Smooth muscle cell (in vitro differentiated cells): ENCODE data around the gene SLC38A6. TPM values are rescaled to one million over a fixed set of nuclear protein-coding genes. Genes with fewer than 3 reads are reported as not detected.

Source experiments
- DNase-seq: peaks from one replicate; lab custom pipeline; 2025; ENCODE audit not compliant: unreplicated experiment; lab: John Stamatoyannopoulos, UW
- H2AFZ ChIP-seq: fragments of 200-600 bp; sonication (generic); 2 replicates; pipeline ENCODE4 v1.6.0; 2016; ENCODE audit warnings: antibody characterized with exemption, low read depth, mild to moderate bottlenecking
- H3F3A ChIP-seq: fragments of 200-600 bp; sonication (generic); 2 replicates; pipeline ENCODE4 v1.6.0; 2017; ENCODE audit warnings: antibody characterized with exemption, low read depth
- H3K27ac ChIP-seq: fragments of 200-600 bp; sonication (generic); 2 replicates; pipeline ENCODE4 v1.5.1; 2016; ENCODE audit warnings: low read depth, mild to moderate bottlenecking
- H3K27me3 ChIP-seq: fragments of 200-600 bp; sonication (generic); 2 replicates; pipeline ENCODE4 v1.6.1; 2016; ENCODE audit warnings: low read depth, mild to moderate bottlenecking
- H3K36me3 ChIP-seq: fragments of 200-600 bp; sonication (generic); 2 replicates; pipeline ENCODE4 v1.5.1; 2016; ENCODE audit warnings: low read depth
- H3K4me1 ChIP-seq: fragments of 200-600 bp; sonication (generic); 2 replicates; pipeline ENCODE4 v1.5.1; 2016; ENCODE audit warnings: low read depth
- H3K4me2 ChIP-seq: fragments of 200-600 bp; sonication (generic); 2 replicates; pipeline ENCODE4 v1.6.0; 2016; ENCODE audit warnings: mild to moderate bottlenecking
- H3K4me3 ChIP-seq: fragments of 200-600 bp; sonication (generic); 2 replicates; pipeline ENCODE4 v1.5.1; 2016; ENCODE audit warnings: mild to moderate bottlenecking
- H3K79me2 ChIP-seq: fragments of 200-600 bp; sonication (generic); 2 replicates; pipeline ENCODE4 v1.6.0; 2016; ENCODE audit warnings: low read depth, mild to moderate bottlenecking
- H3K9ac ChIP-seq: fragments of 200-600 bp; sonication (generic); 2 replicates; pipeline ENCODE4 v1.6.0; 2016; ENCODE audit warnings: low read depth
- H3K9me3 ChIP-seq: fragments of 200-600 bp; sonication (generic); replicated peaks from 2 replicates; pipeline ENCODE4 v1.5.1; 2016; ENCODE audit warnings: low read depth
- H4K20me1 ChIP-seq: fragments of 200-600 bp; sonication (generic); 2 replicates; pipeline ENCODE4 v1.6.0; 2016; ENCODE audit warnings: low read depth
- CTCF ChIP-seq: fragments of 200-600 bp; sonication (generic); IDR thresholded peaks from 2 replicates; pipeline ENCODE4 v1.5.1; 2017; ENCODE audit warnings: borderline replicate concordance, mild to moderate bottlenecking, antibody characterized with exemption; ENCODE audit not compliant: insufficient read depth, poor library complexity, severe bottlenecking
- WGBS: methylation state at CpG from one replicate; pipeline ENCODE4 v1.1.7; 2016; ENCODE audit warnings: low lambda C conversion rate; 5-methylcytosine and 5-hydroxymethylcytosine counted together
- polyA plus RNA-seq: library from polyadenylated mRNA; unstranded; fragments of >200 nt; fragmentation: Nextera tagmentation; extraction: Ambion mirVana; gene quantifications from 2 replicates; pipeline ENCODE4 v1.2.1, GENCODE V29; 2016
- total RNA-seq: library from RNA; depleted of rRNA; stranded (reverse); fragments of >200 nt; gene quantifications from 2 replicates; pipeline ENCODE4 v1.2.3, GENCODE V29; 2014

SLC38A6 gene
- total and polyA plus RNA-seq, 2 experiments from 2014 or later, result 5.5 to 28.7 TPM

GRCh38 chr14:61048640-61049039 lies 67.6 kb downstream of the SLC38A6 start:
- no peak overlapping the region for H3K4me3 ChIP-seq
- TF ChIP-seq CTCF, result no peak
- H3F3A ChIP-seq, result no peaks in the 10 kb centered on the region
- H3K36me3 ChIP-seq, result peaks cover 5% of the 10 kb centered on the region
- H3K9me3 ChIP-seq, result peaks cover 9% of the 10 kb centered on the region
- H3K9ac ChIP-seq, result no peak overlapping the region
- no peaks in the 10 kb centered on the region for H3K27me3 ChIP-seq
- no peak for DNase-seq
- H3K4me2 ChIP-seq, result no peak overlapping the region
- peaks cover 4% of the 10 kb centered on the region for H3K4me1 ChIP-seq
- H4K20me1 ChIP-seq, result no peaks in the 10 kb centered on the region
- H2AFZ ChIP-seq, result no peak overlapping the region
- H3K27ac ChIP-seq, result no peak overlapping the region
- no peaks in the 10 kb centered on the region for H3K79me2 ChIP-seq

GRCh38 chr14:61050417-61050816 lies 69.4 kb downstream of the SLC38A6 start:
- TF ChIP-seq CTCF, result no peak
- no peaks in the 10 kb centered on the region for H4K20me1 ChIP-seq
- 84% methylated on average over 2 of the region's 2 CpGs for WGBS

GRCh38 chr14:61051051-61051450 lies 70.0 kb downstream of the SLC38A6 start:
- H3K9ac ChIP-seq, result no peak overlapping the region
- no peaks in the 10 kb centered on the region for H3F3A ChIP-seq
- no peaks in the 10 kb centered on the region for H4K20me1 ChIP-seq
- no peak overlapping the region for H3K27ac ChIP-seq
- H3K79me2 ChIP-seq, result no peaks in the 10 kb centered on the region
- H3K4me2 ChIP-seq, result no peak overlapping the region
- H2AFZ ChIP-seq, result no peak overlapping the region
- H3K4me1 ChIP-seq, result peaks cover 4% of the 10 kb centered on the region
- no peak overlapping the region for H3K4me3 ChIP-seq
- DNase-seq, result no peak
- no peak for TF ChIP-seq CTCF
- peaks cover 10% of the 10 kb centered on the region for H3K36me3 ChIP-seq
- no peaks in the 10 kb centered on the region for H3K27me3 ChIP-seq
- WGBS, result 83% methylated on average over 1 of the region's 1 CpG
- peaks cover 9% of the 10 kb centered on the region for H3K9me3 ChIP-seq

More at GRCh38 chr14:61050417-61050816, 69.4 kb downstream of the SLC38A6 start:
- Histone ChIP-seq H3K79me2 (no peaks in the 10 kb centered on the region), H3K9me3 (peaks cover 9% of the 10 kb centered on the region), H3K4me3 (no peak overlapping the region), H3K27ac (no peak overlapping the region), H3K36me3 (peaks cover 10% of the 10 kb centered on the region), H3K27me3 (no peaks in the 10 kb centered on the region), H3K4me1 (peaks cover 4% of the 10 kb centered on the region), H3K9ac (no peak overlapping the region), H3K4me2 (no peak overlapping the region), H2AFZ (no peak overlapping the region), H3F3A (no peaks in the 10 kb centered on the region)
- no peak for DNase-seq

- peaks cover 9% of the 10 kb centered on the region for H3K9me3 ChIP-seq
- H3F3A ChIP-seq, result no peaks in the 10 kb centered on the region
- H4K20me1 ChIP-seq, result no peaks in the 10 kb centered on the region
- no peak for TF ChIP-seq CTCF
- no peak for DNase-seq
- no peak overlapping the region for H3K4me2 ChIP-seq
- H3K4me3 ChIP-seq, result no peak overlapping the region
- H3K27me3 ChIP-seq, result no peaks in the 10 kb centered on the region
- H2AFZ ChIP-seq, result no peak overlapping the region
- H3K9ac ChIP-seq, result no peak overlapping the region
- H3K27ac ChIP-seq, result no peak overlapping the region
- peaks cover 4% of the 10 kb centered on the region for H3K4me1 ChIP-seq
- H3K79me2 ChIP-seq, result no peaks in the 10 kb centered on the region
- 95% methylated on average over 3 of the region's 3 CpGs for WGBS
- H3K36me3 ChIP-seq, result peaks cover 10% of the 10 kb centered on the region
Measured at GRCh38 chr14:61051621-61052020, 70.6 kb downstream of the SLC38A6 start.
